Right kidney (tissue), 1 donor: ENCODE data around the gene RAPGEF3.
A peak's percentile ranks its signal among the peaks of the same experiment; 100 is the strongest.

ENCODE experiments used
- DNase-seq: peaks from one replicate; pipeline ENCODE4 v3.0.0-alpha.2; 2016

RAPGEF3 gene

DNA sequence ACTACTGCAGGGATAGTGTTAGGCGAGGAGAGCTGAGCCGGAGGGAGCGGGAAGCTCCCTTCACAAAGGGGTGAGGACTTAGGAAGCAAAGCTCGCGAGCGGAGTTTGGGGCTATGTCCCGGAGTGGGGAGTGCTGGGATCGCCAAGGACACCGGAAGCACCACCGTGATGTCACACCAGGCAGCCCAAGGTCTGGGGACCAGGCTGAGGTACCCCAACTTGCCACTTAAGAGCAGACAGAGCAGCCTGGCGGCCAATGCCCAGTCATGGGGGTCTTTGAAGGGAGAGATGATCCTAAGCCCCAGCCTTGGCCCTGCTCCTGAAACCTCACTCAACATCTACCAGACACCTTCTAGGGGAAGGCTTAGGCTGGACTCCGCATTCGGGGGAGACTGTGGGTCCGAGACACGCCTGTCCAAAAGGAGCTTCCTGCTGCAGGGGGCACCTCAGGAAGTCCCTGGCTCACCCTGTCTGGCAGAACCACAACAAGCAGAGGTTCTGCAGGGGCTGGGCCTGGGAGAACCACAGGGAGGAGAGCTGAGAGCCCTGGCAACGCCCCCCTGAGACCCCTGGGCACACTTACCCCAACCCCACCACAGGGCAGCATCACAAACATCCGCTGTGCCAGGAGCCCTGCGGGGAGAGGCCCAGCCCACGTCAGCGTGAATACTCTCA is 32.1 kb upstream of the RAPGEF3 start:
- no peak for DNase-seq

DNA sequence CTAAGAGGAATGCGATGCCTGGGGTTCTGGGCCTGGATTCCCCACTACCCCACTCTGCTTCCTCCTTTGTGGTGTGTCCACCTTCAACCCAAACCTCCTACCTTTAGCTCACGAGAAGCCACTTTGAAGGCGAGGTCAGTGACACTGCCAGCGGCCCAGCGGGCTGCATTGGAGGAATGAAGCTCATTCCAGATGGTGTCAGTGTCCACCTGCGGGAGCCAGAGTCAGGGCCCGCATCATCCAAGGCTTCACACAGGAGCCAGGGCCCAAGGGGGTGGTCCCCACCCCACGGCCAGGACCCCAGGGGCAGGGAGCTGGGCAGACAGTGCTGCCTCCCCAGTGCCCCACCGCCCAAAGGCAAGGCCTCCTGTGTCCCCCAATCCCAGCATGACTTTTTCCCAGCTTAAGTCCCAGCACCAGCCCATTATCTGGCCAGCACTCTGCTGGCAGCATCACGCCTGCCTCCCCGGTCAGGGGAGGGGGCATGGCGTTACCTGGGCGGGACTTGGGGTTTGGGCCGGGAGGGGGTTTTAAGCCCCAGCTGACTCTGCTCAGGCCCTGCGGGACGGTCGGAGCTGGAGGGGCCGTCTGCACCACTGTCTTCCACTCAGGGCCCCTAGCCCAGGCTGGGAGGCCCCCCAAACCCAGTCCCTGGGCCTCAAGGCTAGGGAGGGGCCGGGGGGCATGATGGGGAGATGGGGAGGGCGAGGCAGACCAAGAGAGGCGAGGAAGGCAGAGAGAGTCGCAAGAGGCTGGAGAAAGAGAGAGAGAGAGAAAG is 31.2 kb upstream of the RAPGEF3 start:
- no peak for DNase-seq

DNA sequence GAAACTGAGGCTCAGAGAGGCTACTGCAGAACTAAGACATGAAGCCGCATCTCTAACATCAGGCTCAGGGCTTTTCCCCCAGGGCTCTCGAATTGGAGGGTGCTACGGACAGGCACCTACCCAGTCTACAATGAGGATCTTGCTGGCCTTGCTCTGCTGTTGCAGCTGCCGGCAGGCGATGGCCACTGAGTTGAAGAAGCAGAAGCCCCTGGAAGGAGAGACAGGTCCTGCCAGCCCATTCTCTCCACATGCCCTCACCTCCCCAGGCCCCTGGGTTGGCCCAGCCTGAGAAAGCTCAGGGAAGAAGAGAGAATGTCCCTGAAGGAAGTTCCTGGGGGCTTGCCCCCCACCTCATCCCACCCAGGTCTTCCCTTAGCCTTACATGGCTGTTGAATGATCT is 30.5 kb upstream of the RAPGEF3 start:
- DNase-seq, result no peak

DNA sequence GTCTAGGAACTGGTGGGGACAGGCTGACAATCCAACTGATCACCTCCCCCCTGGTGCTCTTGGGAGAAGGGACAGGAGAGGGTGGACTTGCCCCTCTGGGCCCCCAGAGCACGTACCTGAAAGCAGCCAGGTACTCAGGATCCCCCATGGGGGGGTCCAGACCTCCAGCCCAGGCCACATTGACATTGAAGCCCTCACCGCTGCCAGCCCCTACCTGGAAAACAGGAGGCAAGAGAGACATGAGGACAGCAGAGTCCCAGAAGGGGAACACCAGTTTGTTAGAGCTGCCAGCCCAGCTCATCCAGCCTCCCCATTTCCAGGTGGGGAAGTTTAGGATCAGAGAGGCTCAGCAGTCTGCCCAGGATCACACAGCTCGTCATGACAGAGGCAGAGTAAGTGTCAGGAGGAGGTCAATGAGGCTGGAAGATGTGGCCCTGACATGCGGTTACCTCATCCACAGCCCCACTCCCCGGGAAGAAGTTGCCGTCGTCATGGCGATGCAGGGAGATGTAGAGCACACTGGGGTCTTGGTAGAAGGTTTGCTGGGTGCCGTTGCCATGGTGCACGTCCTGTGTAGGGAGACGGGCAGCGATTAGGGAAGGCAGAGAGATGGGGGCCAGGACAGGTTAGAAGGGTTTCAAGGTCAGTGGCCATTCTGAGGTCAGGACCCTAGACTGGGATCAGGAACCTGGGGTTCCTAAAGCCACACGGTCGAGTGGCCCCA is 29.1 kb upstream of the RAPGEF3 start:
- DNase-seq, result no peak

- DNase-seq, result no peak
These were observed 28.1 kb upstream of the RAPGEF3 start for GRCh38 chr12:47786662-47787280.

GRCh38 chr12:47785887-47786661 is 27.4 kb upstream of the RAPGEF3 start:
- no peak for DNase-seq

GRCh38 chr12:47785036-47785886 is 26.6 kb upstream of the RAPGEF3 start:
- no peak for DNase-seq

- no peak for DNase-seq
These were observed 25.4 kb upstream of the RAPGEF3 start for GRCh38 chr12:47783821-47784819.

DNA sequence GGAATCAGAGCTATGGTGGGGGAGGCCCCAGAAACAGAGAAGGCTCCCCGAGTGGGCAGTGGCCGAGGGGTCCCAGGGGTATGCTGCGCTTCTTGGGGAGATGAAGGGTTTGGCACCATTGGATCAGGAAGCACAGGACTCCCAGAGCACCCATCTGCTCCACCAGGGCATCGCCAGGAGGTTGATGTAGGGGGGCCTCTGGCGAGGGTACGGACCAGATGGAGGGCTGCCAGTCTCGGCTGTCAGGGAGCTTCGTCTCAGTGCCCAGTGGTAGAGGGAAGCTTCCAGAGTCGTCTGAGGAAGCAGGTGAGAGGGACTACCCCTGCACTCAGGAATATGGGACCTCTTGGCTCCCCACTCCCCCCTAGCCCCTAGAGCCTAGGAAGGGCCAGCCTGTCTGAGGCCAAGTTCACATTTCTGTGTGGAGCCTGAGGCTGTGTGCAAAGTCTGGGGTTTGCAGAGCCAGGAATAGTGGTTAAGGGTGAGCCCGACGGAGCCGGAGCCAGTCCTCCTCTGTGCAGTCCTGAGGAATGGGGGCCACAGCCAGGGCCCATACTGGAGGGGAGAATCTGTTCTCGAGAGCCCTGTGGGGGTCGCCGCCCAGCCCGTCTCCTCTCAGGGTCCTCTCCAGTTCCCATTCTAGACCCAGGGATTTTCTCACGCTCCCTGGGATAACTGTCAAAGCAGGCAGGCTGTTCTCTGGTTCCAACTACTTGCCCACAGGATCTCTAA is 24.5 kb upstream of the RAPGEF3 start:
- DNase-seq, result no peak

DNA sequence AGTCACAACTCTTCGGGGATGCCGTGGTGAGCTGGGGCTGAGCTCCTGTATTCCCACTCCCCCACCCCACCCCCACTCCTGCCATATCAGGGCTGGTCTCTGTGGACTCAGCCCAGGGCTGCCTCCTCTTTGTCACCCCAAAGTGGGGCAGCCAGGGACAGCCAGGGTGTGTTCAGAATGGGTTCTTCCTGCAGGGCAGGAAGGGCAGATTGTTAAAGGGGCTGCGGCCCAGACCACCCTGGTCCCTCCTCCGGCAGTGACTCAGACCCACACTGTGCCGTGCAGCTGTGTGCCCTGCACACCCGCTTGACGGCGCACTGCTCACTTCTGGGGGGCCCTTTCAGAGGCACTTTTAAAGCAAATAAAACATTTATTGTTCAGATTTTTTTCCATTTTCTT is 23.7 kb upstream of the RAPGEF3 start:
- DNase-seq, result no peak

DNA sequence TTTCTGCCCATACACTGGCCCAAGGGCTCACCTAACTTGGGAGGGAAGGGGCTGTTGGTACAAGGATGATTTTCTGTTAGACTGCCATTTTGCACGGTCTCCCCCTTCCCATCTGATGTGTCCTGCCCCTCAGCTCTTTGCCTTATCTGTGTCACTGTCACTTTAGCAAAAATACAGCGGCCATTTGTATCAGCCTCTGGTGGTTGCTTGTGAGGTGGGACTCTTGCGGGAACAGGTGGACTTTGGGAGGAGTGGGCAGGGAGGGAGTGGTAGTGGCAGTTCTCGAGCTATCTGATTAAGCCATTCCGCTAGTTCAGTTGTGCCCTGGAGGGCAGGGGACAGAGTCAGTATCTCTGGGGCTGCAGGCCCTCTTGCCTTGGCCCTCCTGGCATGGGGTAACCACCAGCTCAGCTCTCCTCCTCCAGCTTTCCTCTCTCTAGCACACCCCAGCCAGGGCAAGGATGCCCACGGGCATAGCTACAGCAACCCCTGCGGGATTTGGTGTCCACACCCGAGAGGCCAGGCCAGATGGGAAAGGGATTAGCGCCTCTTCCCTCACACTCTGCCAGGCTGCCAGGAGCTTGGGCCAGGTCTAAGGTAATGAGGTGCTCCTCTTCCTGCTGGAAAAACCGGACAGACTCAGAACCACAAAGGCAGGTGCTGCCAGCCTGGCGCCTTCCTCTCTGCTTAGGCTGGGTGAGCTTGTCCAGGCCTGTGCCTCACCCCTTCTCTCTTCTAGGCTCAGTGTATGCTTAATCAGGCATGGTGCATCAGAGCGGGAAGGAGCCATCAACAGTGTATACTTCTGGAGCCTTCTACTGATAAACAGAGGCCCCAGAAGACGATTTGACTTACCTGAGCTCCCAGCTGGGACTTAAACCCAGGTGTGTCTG is 23.0 kb upstream of the RAPGEF3 start:
- no peak for DNase-seq

GRCh38 chr12:47779943-47780504 is 21.3 kb upstream of the RAPGEF3 start:
- no peak for DNase-seq

DNA sequence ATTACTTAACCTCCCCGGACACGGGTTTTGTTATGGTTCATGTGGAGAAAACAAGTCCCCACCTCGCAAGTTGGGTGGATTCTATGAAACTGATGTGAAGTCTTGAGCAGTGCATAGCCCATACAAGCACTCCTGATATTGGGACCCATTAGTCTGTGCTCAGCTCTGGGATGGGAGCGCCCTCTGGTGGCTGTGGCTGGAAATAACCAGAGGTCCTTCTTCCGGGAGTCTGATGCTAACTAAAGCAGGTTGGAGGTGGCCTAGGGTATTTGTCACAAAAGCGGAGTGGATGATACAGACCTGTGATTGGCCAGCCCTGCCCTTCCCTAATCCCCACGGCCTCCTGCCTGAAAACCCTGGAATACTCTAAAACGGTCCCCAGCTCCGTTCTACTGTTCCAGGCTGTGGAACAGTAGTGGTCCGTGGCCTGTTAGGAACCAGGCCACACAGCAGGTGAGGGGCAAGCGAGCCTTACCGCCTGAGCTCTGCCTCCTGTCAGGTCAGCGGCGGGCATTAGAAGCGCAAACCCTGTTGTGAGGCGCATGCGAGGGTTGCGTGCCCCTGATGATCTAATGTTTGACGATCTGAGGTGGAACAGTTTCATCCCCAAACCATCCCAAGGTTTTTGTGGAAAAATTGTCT is 20.7 kb upstream of the RAPGEF3 start:
- peak; percentile 65 for DNase-seq

DNA sequence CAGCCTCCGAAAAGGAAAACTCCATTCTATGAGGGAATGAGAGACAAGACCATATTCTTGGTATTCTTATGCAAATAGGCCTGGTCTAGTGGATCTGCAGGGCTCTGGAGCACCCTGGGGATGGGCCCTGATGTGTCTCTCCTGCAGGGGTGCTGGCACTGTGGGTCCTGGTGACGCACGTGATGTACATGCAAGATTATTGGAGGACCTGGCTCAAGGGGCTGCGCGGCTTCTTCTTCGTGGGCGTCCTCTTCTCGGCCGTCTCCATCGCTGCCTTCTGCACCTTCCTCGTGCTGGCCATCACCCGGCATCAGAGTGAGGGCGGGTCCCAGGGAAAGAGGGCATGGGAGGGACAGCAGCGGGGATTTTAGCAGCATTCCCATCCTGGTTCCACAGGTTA is 20.2 kb upstream of the RAPGEF3 start:
- DNase-seq, result no peak

DNA sequence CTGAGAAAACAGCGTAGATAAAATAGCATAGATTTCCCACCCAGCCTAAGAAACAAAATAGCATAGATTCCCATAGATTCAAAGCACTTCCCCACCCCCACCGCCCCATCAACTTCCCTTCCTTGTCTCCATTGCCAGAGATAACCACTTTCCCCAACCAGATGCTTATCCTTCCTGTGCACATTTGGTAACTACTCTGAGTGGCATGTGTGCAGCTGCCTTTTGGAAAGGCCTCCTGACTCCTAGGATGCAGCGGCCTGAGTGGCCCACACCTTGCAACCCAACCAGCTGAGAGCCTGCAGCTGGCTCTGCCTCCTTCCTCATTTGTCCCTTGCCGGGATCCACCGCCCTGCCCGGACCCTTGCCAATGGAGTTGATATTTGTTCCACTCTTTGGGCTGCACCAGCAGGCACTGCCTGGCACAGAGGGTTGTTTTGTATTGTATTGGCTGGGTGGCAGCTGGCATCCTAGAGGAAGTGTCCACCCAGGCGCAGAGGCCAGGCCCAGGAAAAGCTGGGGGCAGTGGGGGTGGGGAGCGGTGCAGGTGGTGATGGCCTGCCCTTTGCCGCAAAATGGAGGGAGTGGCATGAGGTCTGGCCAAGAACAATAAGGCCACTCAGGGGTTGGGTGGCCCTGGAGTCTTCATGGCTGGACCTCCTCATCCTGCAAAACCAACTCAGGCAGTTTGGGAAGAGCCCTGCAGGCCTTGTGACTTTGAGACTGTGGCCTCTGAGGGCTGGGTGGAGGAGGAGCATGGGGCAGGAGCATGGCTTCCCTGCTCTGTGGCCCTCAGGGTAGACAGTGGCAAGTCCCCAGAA is 19.3 kb upstream of the RAPGEF3 start:
- no peak for DNase-seq

GRCh38 chr12:47777151-47777550 is 18.5 kb upstream of the RAPGEF3 start:
- DNase-seq, result no peak
